HEK293 (cell line): ENCODE data around the gene EIPR1.

Experiments used
- CTCF ChIP-seq: fragments of 450-650 bp; formaldehyde crosslinking; IDR thresholded peaks from 2 replicates; pipeline ENCODE4 v1.5.1; 2016; ENCODE audit warnings: missing biosample characterization, missing genetic modification characterization
- PBX3 ChIP-seq: sonication (generic); formaldehyde crosslinking; IDR thresholded peaks from 2 replicates; pipeline ENCODE4 v1.8.1; 2022; ENCODE audit warnings: mild to moderate bottlenecking, moderate library complexity, missing genetic modification reagents
- SP2 ChIP-seq: fragments of 450-650 bp; formaldehyde crosslinking; IDR thresholded peaks from 2 replicates; pipeline ENCODE4 v1.5.1; 2016; ENCODE audit warnings: missing biosample characterization, missing genetic modification characterization
- WT1 ChIP-seq: fragments of 450-650 bp; formaldehyde crosslinking; IDR thresholded peaks from 2 replicates; pipeline ENCODE4 v1.5.1; 2016; ENCODE audit warnings: missing biosample characterization, missing genetic modification characterization
- ZBTB1 ChIP-seq: fragments of 450-650 bp; formaldehyde crosslinking; IDR thresholded peaks from 2 replicates; pipeline ENCODE4 v1.5.1; 2016; ENCODE audit warnings: missing biosample characterization, missing genetic modification characterization
- ZNF155 ChIP-seq: fragments of 450-650 bp; formaldehyde crosslinking; IDR thresholded peaks from 2 replicates; pipeline ENCODE4 v1.5.1; 2016; ENCODE audit warnings: missing biosample characterization, missing genetic modification characterization
- ZNF274 ChIP-seq, 2 experiments: fragments of 200-500 bp in 1 of 2; fragments of 450-650 bp in 1 of 2; sonication (Bioruptor generic) in 1 of 2; formaldehyde crosslinking in 1 of 2; IDR thresholded peaks; 2 replicates each; pipeline versions ENCODE4 v1.5.1 to v1.6.1; 2014 to 2016; ENCODE audit warnings: borderline replicate concordance in 1 of 2, inconsistent platforms in 1 of 2, low read length in 1 of 2, missing biosample characterization in 1 of 2, missing genetic modification characterization in 1 of 2
- ZNF362 ChIP-seq: fragments of 450-650 bp; formaldehyde crosslinking; IDR thresholded peaks from 2 replicates; pipeline ENCODE4 v1.5.1; 2016; ENCODE audit warnings: missing biosample characterization, missing genetic modification characterization
- ZNF514 ChIP-seq: fragments of 450-650 bp; formaldehyde crosslinking; IDR thresholded peaks from 2 replicates; pipeline ENCODE4 v1.5.1; 2016; ENCODE audit warnings: missing biosample characterization, missing genetic modification characterization
- TF ChIP-seq, protein P1 (sequence below): fragments of 450-650 bp; formaldehyde crosslinking; IDR thresholded peaks from 2 replicates; pipeline ENCODE4 v1.5.1; 2016; ENCODE audit warnings: missing biosample characterization, missing genetic modification characterization

GRCh38 chr2:3160751-3161330, 216.8 kb downstream of the EIPR1 start:
- TF ChIP-seq CTCF (tag by site-specific recombination) (no peak), PBX3 (no peak), ZBTB1 (tag by site-specific recombination) (no peak), ZNF274 (IDR thresholded peaks at IDR 0.05; ENCODE audit: low read length) (no peak), ZNF274 (tag by site-specific recombination; IDR thresholded peaks at IDR 0.05; ENCODE audit: borderline replicate concordance) (no peak), ZNF362 (no peak), ZNF155 (no peak), WT1 (tag by site-specific recombination) (no peak), ZNF514 (tag by site-specific recombination) (no peak), SP2 (no peak)
- TF ChIP-seq, protein P1, sequence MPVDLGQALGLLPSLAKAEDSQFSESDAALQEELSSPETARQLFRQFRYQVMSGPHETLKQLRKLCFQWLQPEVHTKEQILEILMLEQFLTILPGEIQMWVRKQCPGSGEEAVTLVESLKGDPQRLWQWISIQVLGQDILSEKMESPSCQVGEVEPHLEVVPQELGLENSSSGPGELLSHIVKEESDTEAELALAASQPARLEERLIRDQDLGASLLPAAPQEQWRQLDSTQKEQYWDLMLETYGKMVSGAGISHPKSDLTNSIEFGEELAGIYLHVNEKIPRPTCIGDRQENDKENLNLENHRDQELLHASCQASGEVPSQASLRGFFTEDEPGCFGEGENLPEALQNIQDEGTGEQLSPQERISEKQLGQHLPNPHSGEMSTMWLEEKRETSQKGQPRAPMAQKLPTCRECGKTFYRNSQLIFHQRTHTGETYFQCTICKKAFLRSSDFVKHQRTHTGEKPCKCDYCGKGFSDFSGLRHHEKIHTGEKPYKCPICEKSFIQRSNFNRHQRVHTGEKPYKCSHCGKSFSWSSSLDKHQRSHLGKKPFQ (tag by site-specific recombination) = no peak
